Activated B cell treated with CpG ODN at 0.5 μM for 24 hours (primary cell): ENCODE results near the gene PTPRO. TPM values are rescaled to one million over a fixed set of nuclear protein-coding genes. Genes with fewer than 3 reads are reported as not detected.

Experiments
- ATAC-seq: fragments of 200-7000 bp; cut with Tn5 transposase; one replicate; pipeline ENCODE4 v1.10.0; 2021; ENCODE audit warnings: low read depth, mild to moderate bottlenecking, moderate library complexity
- CTCF ChIA-PET: fragments of 350-600 bp; sonication (Branson Sonifier 250); formaldehyde crosslinking; loops from one replicate; lab custom pipeline; 2021; ENCODE audit warnings: antibody characterized with exemption; lab: Charles Lee
- POLR2A ChIA-PET: fragments of 350-600 bp; sonication (Branson Sonifier 250); formaldehyde crosslinking; loops from one replicate; lab custom pipeline; 2021; ENCODE audit warnings: antibody characterized with exemption; lab: Charles Lee
- DNase-seq: peaks from one replicate; pipeline ENCODE4 v3.0.0; 2022
- H3K27ac Mint-ChIP-seq: one replicate; pipeline ENCODE4 v1.8.0; 2020; ENCODE audit warnings: mixed read lengths
- H3K27me3 Mint-ChIP-seq: one replicate; pipeline ENCODE4 v1.8.0; 2021; ENCODE audit warnings: mixed read lengths
- H3K36me3 Mint-ChIP-seq: one replicate; pipeline ENCODE4 v1.8.0; 2021; ENCODE audit warnings: low read depth, mixed read lengths
- H3K4me1 Mint-ChIP-seq: one replicate; pipeline ENCODE4 v1.8.0; 2021; ENCODE audit warnings: mixed read lengths
- H3K4me3 Mint-ChIP-seq: one replicate; pipeline ENCODE4 v1.8.0; 2020; ENCODE audit warnings: mild to moderate bottlenecking, mixed read lengths
- H3K9me3 Mint-ChIP-seq: one replicate; pipeline ENCODE4 v1.8.0; 2020; ENCODE audit warnings: mixed read lengths
- CTCF ChIP-seq: fragments of 200-600 bp; IDR thresholded peaks from one replicate; pipeline ENCODE4 v1.8.0; 2022; ENCODE audit warnings: antibody characterized with exemption, mild to moderate bottlenecking
- intact Hi-C: fragments of 100-400 bp; cut with micrococcal nuclease; formaldehyde crosslinking; loops from one replicate; pipeline ENCODE4 v1.15.1; 2024
- total RNA-seq: library from RNA; stranded (reverse); gene quantifications from 2 replicates; pipeline ENCODE4 v1.2.3, GENCODE V29; 2022

The PTPRO gene
- total RNA-seq, 1 donor from 2014 or later: 23.9 TPM

- Mint-ChIP-seq H3K4me3 (no peak overlapping the region), H3K9me3 (no peaks in the 10 kb centered on the region), H3K27ac (no peak overlapping the region), H3K27me3 (peaks cover 1% of the 10 kb centered on the region), H3K4me1 (no peaks in the 10 kb centered on the region), H3K36me3 (no peaks in the 10 kb centered on the region)
- no peak for TF ChIP-seq CTCF
- POLR2A ChIA-PET: no interaction called here
- intact Hi-C loops: no loop called here
- DNase-seq (no peak), ATAC-seq (no peak)
- CTCF ChIA-PET: no interaction called here
Observed at GRCh38 chr12:15638231-15638630, 315.9 kb downstream of the PTPRO start.

GRCh38 chr12:15644700-15645099 lies 322.4 kb downstream of the PTPRO start:
- no peak for ATAC-seq
- intact Hi-C loops: no loop called here
- peaks cover 1% of the 10 kb centered on the region for H3K27me3 Mint-ChIP-seq
- H3K9me3 Mint-ChIP-seq: no peaks in the 10 kb centered on the region
- ChIA-PET CTCF (no interaction called here), POLR2A (no interaction called here)
- DNase-seq: no peak
- H3K4me3 Mint-ChIP-seq: no peak overlapping the region
- no peaks in the 10 kb centered on the region for H3K4me1 Mint-ChIP-seq
- no peaks in the 10 kb centered on the region for H3K36me3 Mint-ChIP-seq
- H3K27ac Mint-ChIP-seq: no peak overlapping the region
- no peak for TF ChIP-seq CTCF

GRCh38 chr12:15646581-15646980 lies 324.3 kb downstream of the PTPRO start:
- no peak overlapping the region for H3K27ac Mint-ChIP-seq
- no peak overlapping the region for H3K4me3 Mint-ChIP-seq
- no peak for ATAC-seq
- no peak for TF ChIP-seq CTCF
- intact Hi-C loops: no loop called here
- no peak for DNase-seq
- ChIA-PET CTCF (no interaction called here), POLR2A (no interaction called here)
- no peaks in the 10 kb centered on the region for H3K9me3 Mint-ChIP-seq
- H3K36me3 Mint-ChIP-seq: no peaks in the 10 kb centered on the region
- H3K27me3 Mint-ChIP-seq: peaks cover 2% of the 10 kb centered on the region
- no peaks in the 10 kb centered on the region for H3K4me1 Mint-ChIP-seq

Other genes with a start within 250 kb of the PTPRO start
- not detected in 2 replicates for gene RERG, start 101.1 kb upstream of the PTPRO start, total RNA-seq